Transverse colon (tissue), 4 donors: ENCODE data around the gene GSK3A. TPM values are rescaled to one million over a fixed set of nuclear protein-coding genes. Genes with fewer than 3 reads are reported as not detected.

Experiments
- DNase-seq: peaks from one replicate; pipeline ENCODE4 v3.0.0-alpha.2; 2019
- H3K27ac ChIP-seq, 4 donors: fragments of 200-600 bp; sonication (generic); 2 replicates each; pipeline ENCODE4 v1.5.1; 2016 to 2018; ENCODE audit warnings: inconsistent platforms in 4 of 4
- H3K27me3 ChIP-seq: fragments of 200-600 bp; sonication (generic); 2 replicates; pipeline ENCODE4 v1.5.1; 2017; ENCODE audit warnings: inconsistent platforms
- H3K36me3 ChIP-seq, 4 donors: fragments of 200-600 bp; sonication (generic); 2 replicates each; pipeline ENCODE4 v1.5.1; 2017 to 2019; ENCODE audit warnings: inconsistent platforms in 4 of 4
- H3K4me1 ChIP-seq, 4 donors: fragments of 200-600 bp; sonication (generic); 2 replicates each; pipeline ENCODE4 v1.5.1; 2017 to 2020; ENCODE audit warnings: inconsistent platforms in 4 of 4
- H3K4me3 ChIP-seq, 4 donors: fragments of 200-600 bp; sonication (generic); 1 replicate in 1 of 4; 2 replicates in 3 of 4; pipeline versions ENCODE4 v1.5.1 to v1.6.1; 2017 to 2019; ENCODE audit warnings: inconsistent platforms in 4 of 4
- H3K9me3 ChIP-seq, 2 donors: fragments of 200-600 bp; sonication (generic); 2 replicates each; pipeline ENCODE4 v1.5.1; 2017 to 2019; ENCODE audit warnings: inconsistent platforms in 2 of 2
- CTCF ChIP-seq, 5 experiments: fragments of 200-600 bp in 3 of 5; fragments of 450-650 bp in 2 of 5; sonication (generic) in 3 of 5; IDR thresholded peaks; 1 replicate in 2 of 5; 2 replicates in 3 of 5; pipeline ENCODE4 v1.5.1; 2016 to 2017; ENCODE audit warnings: antibody characterized with exemption in 5 of 5, inconsistent platforms in 3 of 5, mild to moderate bottlenecking in 2 of 5, moderate library complexity in 1 of 5
- EP300 ChIP-seq: sonication (generic); formaldehyde crosslinking; IDR thresholded peaks from one replicate; pipeline ENCODE4 v1.6.1; 2017; ENCODE audit warnings: antibody characterized with exemption, low read depth
- POLR2A ChIP-seq: fragments of 450-650 bp; IDR thresholded peaks from one replicate; pipeline ENCODE4 v1.6.1; 2016; ENCODE audit warnings: antibody characterized with exemption, mild to moderate bottlenecking, moderate library complexity
- POLR2AphosphoS5 ChIP-seq, 3 donors: sonication (generic); formaldehyde crosslinking; IDR thresholded peaks; one replicate each; pipeline ENCODE4 v1.6.1; 2016; ENCODE audit warnings: antibody characterized with exemption in 3 of 3
- WGBS, 2 donors: methylation state at CpG; one replicate each; pipeline ENCODE4 v1.1.5; 2018; ENCODE audit warnings: low coverage in 1 of 2; 5-methylcytosine and 5-hydroxymethylcytosine counted together
- in situ Hi-C, 4 donors: fragments of 200-750 bp; cut with MboI; loops; one replicate each; pipeline versions ENCODE4 v1.15.0 to v1.15.1; 2017; ENCODE audit warnings: low sequenced_read_pairs in 3 of 4, low pct_ligation_motif_present in 1 of 4, low pct_unique_long_range_greater_than_20kb in 1 of 4
- intact Hi-C: fragments of 100-400 bp; cut with DNase I; formaldehyde crosslinking; loops from one replicate; pipeline ENCODE4 v1.15.1; 2023; ENCODE audit warnings: low total_unique reads
- total RNA-seq, 4 donors: library from RNA; depleted of rRNA; stranded (reverse); fragments of >200 nt; gene quantifications; one replicate each; pipeline ENCODE4 v1.1.0, GENCODE V29; 2016

Gene GSK3A
- total RNA-seq, 4 donors from 2014 or later, result 10.7 to 46.4 (median 31.0) TPM

- peaks cover 0 to 32% (median 9%) of the 10 kb centered on the region in 4 donors for H3K36me3 ChIP-seq
- no peaks in the 10 kb centered on the region for H3K27me3 ChIP-seq
- TF ChIP-seq POLR2AphosphoS5 (IDR thresholded peaks at IDR 0.05), result no peak
- 74% methylated on average over 6 of the region's 6 CpGs; no CpG with 5 or more reads in 1 of the 2 donors for WGBS, 2 donors
- in situ Hi-C loops (no loop called here), intact Hi-C loops (no loop called here)
- no peak overlapping the region for H3K4me3 ChIP-seq
- DNase-seq, result no peak
- no peak overlapping the region for H3K27ac ChIP-seq
- H3K9me3 ChIP-seq, result no peaks in the 10 kb centered on the region
- peaks cover 0 to 6% (median 0%) of the 10 kb centered on the region in 4 donors for H3K4me1 ChIP-seq
Measured at GRCh38 chr19:42233678-42234292, 8.6 kb downstream of the GSK3A start.

- Histone ChIP-seq H3K27ac (no peak overlapping the region), H3K9me3 (no peaks in the 10 kb centered on the region)
- 73% methylated on average over 6 of the region's 7 CpGs; no CpG with 5 or more reads in 1 of the 2 donors for WGBS, 2 donors
Measured at GRCh38 chr19:42233106-42233505, 9.3 kb downstream of the GSK3A start.

GRCh38 chr19:42232435-42232834 lies 10.0 kb downstream of the GSK3A start:
- H3K27ac ChIP-seq, result no peak overlapping the region
- intact Hi-C loops (no loop called here), in situ Hi-C loops (no loop called here)
- peaks cover 0 to 32% (median 9%) of the 10 kb centered on the region in 4 donors for H3K36me3 ChIP-seq
- no peaks in the 10 kb centered on the region for H3K9me3 ChIP-seq
- DNase-seq, result no peak
- TF ChIP-seq POLR2AphosphoS5 (IDR thresholded peaks at IDR 0.05), result no peak
- TF ChIP-seq CTCF (IDR thresholded peaks at IDR 0.05), result no peak
- no peak for TF ChIP-seq EP300
- no peak for TF ChIP-seq POLR2A
- H3K4me1 ChIP-seq, result peaks cover 0 to 6% (median 0%) of the 10 kb centered on the region in 4 donors
- 96% methylated on average over 10 of the region's 10 CpGs; no CpG with 5 or more reads in 1 of the 2 donors for WGBS, 2 donors
- H3K27me3 ChIP-seq, result no peaks in the 10 kb centered on the region
- H3K4me3 ChIP-seq, result no peak overlapping the region

More at GRCh38 chr19:42233106-42233505, 9.3 kb downstream of the GSK3A start:
- Histone ChIP-seq H3K27me3 (no peaks in the 10 kb centered on the region), H3K4me3 (no peak overlapping the region), H3K36me3 (peaks cover 0 to 32% (median 9%) of the 10 kb centered on the region in 4 donors), H3K4me1 (peaks cover 0 to 6% (median 0%) of the 10 kb centered on the region in 4 donors)
- DNase-seq, result no peak
- in situ Hi-C loops, result no loop called here
- TF ChIP-seq POLR2A, result no peak
- TF ChIP-seq POLR2AphosphoS5 (IDR thresholded peaks at IDR 0.05), result no peak
- TF ChIP-seq CTCF (IDR thresholded peaks at IDR 0.05), result no peak
- TF ChIP-seq EP300, result no peak
- intact Hi-C loops, result no loop called here

GRCh38 chr19:42230571-42230970 lies 11.8 kb downstream of the GSK3A start:
- peaks cover 0 to 6% (median 0%) of the 10 kb centered on the region in 4 donors for H3K4me1 ChIP-seq
- DNase-seq, result no peak
- H3K9me3 ChIP-seq, result no peaks in the 10 kb centered on the region
- H3K27me3 ChIP-seq, result no peaks in the 10 kb centered on the region
- in situ Hi-C loops, result no loop called here
- intact Hi-C loops, result no loop called here
- no peak overlapping the region for H3K27ac ChIP-seq
- 86% methylated on average over 4 of the region's 4 CpGs; no CpG with 5 or more reads in 1 of the 2 donors for whole genome bisulfite sequencing, 2 donors
- TF ChIP-seq CTCF (IDR thresholded peaks at IDR 0.05) (no peak), POLR2AphosphoS5 (IDR thresholded peaks at IDR 0.05) (no peak), POLR2A (no peak)
- peaks cover 0 to 41% (median 17%) of the 10 kb centered on the region in 4 donors for H3K36me3 ChIP-seq
- no peak overlapping the region for H3K4me3 ChIP-seq
